Activated naive CD4-positive, alpha-beta T cell treated with anti-CD3 and anti-CD28 coated beads, Interleukin-2, amount 10 ng/mL, durations not matched to agents 7 days and 5 days (primary cell): Measurements from ENCODE around the gene TBCCD1.
A peak's percentile ranks its signal among the peaks of the same experiment; 100 is the strongest.

ENCODE experiments used
- CTCF ChIA-PET: fragments of 350-600 bp; sonication (Branson Sonifier 250); formaldehyde crosslinking; loops from one replicate; lab custom pipeline; 2021; ENCODE audit warnings: antibody characterized with exemption; lab: Charles Lee
- DNase-seq: peaks from one replicate; pipeline ENCODE4 v3.0.0-alpha.2; 2020
- H3K27ac Mint-ChIP-seq: one replicate; pipeline ENCODE4 v1.8.0; 2021; ENCODE audit warnings: mild to moderate bottlenecking, moderate library complexity, mixed read lengths
- H3K27me3 Mint-ChIP-seq: one replicate; pipeline ENCODE4 v1.8.0; 2021; ENCODE audit warnings: mild to moderate bottlenecking, mixed read lengths
- H3K36me3 Mint-ChIP-seq: one replicate; pipeline ENCODE4 v1.8.0; 2021; ENCODE audit warnings: mixed read lengths
- H3K4me1 Mint-ChIP-seq: one replicate; pipeline ENCODE4 v1.8.0; 2021; ENCODE audit warnings: mixed read lengths
- H3K4me3 Mint-ChIP-seq: one replicate; pipeline ENCODE4 v1.8.0; 2021; ENCODE audit warnings: mild to moderate bottlenecking, moderate library complexity, mixed read lengths
- H3K9me3 Mint-ChIP-seq: one replicate; pipeline ENCODE4 v1.8.0; 2021; ENCODE audit warnings: mixed read lengths

TBCCD1 gene

DNA sequence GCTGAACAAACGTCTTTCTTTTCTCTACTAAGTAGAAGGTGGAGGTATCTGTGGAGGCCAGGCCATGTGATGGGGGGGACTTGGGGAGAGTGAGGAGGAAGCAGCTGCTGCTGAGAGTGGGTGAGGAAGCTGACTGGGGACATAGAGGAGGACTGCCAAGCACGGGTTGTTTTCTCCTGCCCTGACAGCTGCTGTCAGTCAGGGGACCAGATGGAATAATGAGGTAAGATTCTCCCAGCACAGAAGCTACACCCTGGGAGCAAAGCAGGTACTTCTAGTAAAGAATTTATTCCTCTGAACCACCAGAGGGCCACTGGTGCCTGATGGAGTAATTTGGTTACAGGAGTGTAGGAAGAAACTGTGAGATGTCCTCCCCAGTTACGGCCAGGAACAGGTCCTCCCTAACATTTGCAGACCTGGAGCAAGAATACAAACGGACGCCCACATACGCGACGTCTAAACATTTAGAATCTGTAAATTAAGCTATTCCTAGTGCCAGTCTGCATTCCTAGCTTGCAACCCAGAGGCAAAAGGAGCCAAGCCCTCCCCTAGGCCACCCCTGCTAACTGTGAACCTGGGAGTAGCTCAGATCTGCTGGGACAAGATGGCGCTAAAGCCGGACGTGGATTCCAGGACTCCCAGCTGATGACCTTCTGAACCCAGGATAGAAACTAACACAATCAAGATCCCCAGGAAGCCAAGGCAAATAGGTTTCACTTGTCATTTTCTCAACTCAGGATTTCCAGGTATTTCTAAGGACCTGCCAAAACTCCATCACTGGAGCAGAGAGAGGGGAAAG lies 37.7 kb downstream of the TBCCD1 start:
- Mint-ChIP-seq H3K27ac (no peak overlapping the region), H3K27me3 (peaks cover 13% of the 10 kb centered on the region), H3K4me1 (peaks cover 22% of the 10 kb centered on the region), H3K36me3 (no peaks in the 10 kb centered on the region), H3K4me3 (no peak overlapping the region), H3K9me3 (no peaks in the 10 kb centered on the region)
- no peak for DNase-seq
- CTCF ChIA-PET = interaction anchor here (1.0 to 1.8 kb wide), 4 partner anchors 10 to 14 kb away, joined by 3 to 6 read pairs (median 4); no protein-coding TSS in a partner anchor

DNA sequence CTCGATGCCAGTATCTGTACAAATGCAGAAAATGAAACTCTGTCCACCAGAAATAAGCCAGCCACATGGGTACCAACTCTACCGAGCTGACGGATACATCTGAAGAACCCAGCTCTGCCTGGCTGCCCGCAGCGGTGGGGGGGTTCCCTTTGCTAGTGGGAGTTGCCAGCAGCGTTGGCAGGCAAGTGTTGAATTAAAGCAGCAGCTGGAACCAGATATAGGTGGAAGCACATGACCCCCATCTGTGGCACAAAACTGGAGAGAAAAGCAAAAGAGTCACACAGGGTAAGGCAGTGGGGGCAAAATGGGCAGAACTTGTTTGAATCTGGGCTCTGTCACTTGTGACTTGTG lies 40.9 kb downstream of the TBCCD1 start:
- H3K27me3 Mint-ChIP-seq = peaks cover 11% of the 10 kb centered on the region
- H3K4me1 Mint-ChIP-seq = peaks cover 17% of the 10 kb centered on the region
- no peaks in the 10 kb centered on the region for H3K36me3 Mint-ChIP-seq
- DNase-seq = no peak
- H3K27ac Mint-ChIP-seq = no peak overlapping the region
- CTCF ChIA-PET = interaction anchor here (1.4 to 2.6 kb wide), 2 partner anchors 9 to 14 kb away, joined by 3 to 11 read pairs; no protein-coding TSS in a partner anchor
- no peak overlapping the region for H3K4me3 Mint-ChIP-seq
- H3K9me3 Mint-ChIP-seq = no peaks in the 10 kb centered on the region

DNA sequence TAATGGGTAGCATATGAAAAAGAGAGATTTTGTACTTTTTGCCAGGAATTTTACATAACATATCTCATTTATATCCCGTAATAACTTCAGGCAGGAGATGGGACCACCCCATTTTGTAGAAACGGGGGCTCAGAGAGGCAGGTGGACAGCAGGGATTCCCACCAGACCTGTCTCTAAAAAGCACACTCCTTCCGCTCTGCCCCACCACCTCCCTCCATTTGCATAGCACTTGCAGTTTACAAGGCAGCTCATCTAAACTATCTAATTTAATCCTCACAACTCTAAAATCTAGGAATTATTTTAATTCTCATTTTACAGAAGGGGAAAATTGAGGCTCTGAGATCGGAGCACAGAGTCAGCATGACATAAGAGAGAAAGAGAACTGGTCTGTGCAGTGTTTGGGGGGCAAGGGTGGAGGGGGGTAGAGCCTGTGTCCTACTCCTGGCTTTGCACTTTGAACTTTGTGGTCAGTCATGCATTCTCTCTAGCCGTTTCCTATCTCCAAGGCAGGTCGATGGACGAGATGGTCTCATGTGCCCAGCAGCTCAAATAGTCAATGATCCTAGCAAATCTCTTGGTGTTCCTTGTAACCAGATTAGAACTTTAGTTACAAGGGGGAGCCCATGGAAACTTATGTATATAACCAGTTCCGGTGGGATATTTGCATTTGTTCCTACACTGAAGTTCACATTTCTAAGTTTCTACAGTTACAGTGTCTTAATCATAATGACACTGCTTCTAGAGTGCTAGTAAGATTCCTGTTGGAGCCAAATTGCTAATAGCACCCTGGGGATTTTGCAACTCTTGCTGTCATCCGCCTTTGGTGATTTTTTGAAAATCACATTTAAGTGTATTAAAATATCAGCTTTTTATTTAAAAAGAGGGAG lies 41.5 kb downstream of the TBCCD1 start:
- H3K4me1 Mint-ChIP-seq = peaks cover 23% of the 10 kb centered on the region
- DNase-seq = no peak
- no peak overlapping the region for H3K4me3 Mint-ChIP-seq
- no peaks in the 10 kb centered on the region for H3K36me3 Mint-ChIP-seq
- H3K27ac Mint-ChIP-seq = no peak overlapping the region
- peaks cover 11% of the 10 kb centered on the region for H3K27me3 Mint-ChIP-seq
- CTCF ChIA-PET = interaction anchor here (1.4 to 2.6 kb wide), 2 partner anchors 8 to 15 kb away, joined by 3 to 11 read pairs; no protein-coding TSS in a partner anchor
- H3K9me3 Mint-ChIP-seq = no peaks in the 10 kb centered on the region

- Mint-ChIP-seq H3K9me3 (no peaks in the 10 kb centered on the region), H3K27ac (no peak overlapping the region), H3K4me3 (no peak overlapping the region), H3K27me3 (peaks cover 11% of the 10 kb centered on the region), H3K4me1 (peaks cover 29% of the 10 kb centered on the region), H3K36me3 (no peaks in the 10 kb centered on the region)
- no peak for DNase-seq
- CTCF ChIA-PET = no interaction called here
These were observed 42.5 kb downstream of the TBCCD1 start for GRCh38 chr3:186524616-186525015.

DNA sequence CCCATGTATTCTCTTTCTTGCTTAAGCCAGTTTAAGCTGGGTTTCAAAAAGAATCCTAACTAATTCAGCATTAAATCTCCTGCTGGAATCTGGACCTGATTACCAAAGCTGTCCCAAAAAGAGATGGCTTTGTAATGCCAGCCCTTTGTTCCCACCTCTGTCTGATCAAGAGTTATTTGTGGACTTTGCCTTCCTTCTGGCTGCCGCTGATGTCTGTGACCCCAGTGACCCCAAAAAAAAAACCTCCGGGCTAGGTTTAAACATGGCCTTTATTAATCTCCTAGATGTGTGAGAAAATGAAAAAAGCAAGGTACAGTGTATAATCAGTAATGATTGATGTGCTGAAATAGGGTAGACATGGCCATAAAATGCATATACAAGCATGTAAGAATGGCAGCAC lies 43.7 kb downstream of the TBCCD1 start:
- peaks cover 11% of the 10 kb centered on the region for H3K27me3 Mint-ChIP-seq
- no peak overlapping the region for H3K4me3 Mint-ChIP-seq
- no peak overlapping the region for H3K27ac Mint-ChIP-seq
- CTCF ChIA-PET = no interaction called here
- peaks cover 34% of the 10 kb centered on the region for H3K4me1 Mint-ChIP-seq
- DNase-seq = no peak
- no peaks in the 10 kb centered on the region for H3K9me3 Mint-ChIP-seq
- H3K36me3 Mint-ChIP-seq = no peaks in the 10 kb centered on the region

DNA sequence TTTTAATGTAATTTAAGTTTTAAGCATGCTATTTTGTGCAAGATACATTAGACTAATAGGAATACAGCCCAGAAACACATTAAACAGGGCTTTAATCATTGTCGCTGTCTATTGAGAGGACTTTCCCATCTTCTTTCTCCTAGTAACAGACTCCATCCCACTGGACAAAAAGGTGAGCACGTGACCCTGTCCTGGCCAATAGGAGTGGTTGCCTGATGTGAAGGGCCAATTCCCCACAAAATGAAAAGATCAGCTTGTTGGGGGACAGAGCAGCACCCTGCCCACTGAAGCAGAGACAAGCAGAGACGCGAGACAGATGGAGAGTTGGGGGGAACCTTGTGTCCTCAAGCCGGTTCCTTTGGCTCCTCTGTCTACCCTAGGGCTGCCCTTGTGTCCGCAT lies 44.1 kb downstream of the TBCCD1 start:
- Mint-ChIP-seq H3K9me3 (no peaks in the 10 kb centered on the region), H3K27ac (no peak overlapping the region), H3K36me3 (no peaks in the 10 kb centered on the region), H3K4me1 (peaks cover 37% of the 10 kb centered on the region), H3K27me3 (peaks cover 10% of the 10 kb centered on the region), H3K4me3 (no peak overlapping the region)
- no peak for DNase-seq
- CTCF ChIA-PET = interaction anchor here (1.2 kb wide), 1 partner anchor 16 kb away, joined by 4 read pairs; no protein-coding TSS in a partner anchor

- Mint-ChIP-seq H3K36me3 (no peaks in the 10 kb centered on the region), H3K9me3 (peaks cover 2% of the 10 kb centered on the region), H3K27me3 (peaks cover 7% of the 10 kb centered on the region), H3K4me1 (peaks cover 43% of the 10 kb centered on the region), H3K4me3 (no peak overlapping the region), H3K27ac (no peak overlapping the region)
- CTCF ChIA-PET = interaction anchor here (3.2 kb wide), 1 partner anchor 19 kb away, joined by 19 read pairs; no protein-coding TSS in a partner anchor
- no peak for DNase-seq
These were observed 45.9 kb downstream of the TBCCD1 start for GRCh38 chr3:186520957-186521842.

DNA sequence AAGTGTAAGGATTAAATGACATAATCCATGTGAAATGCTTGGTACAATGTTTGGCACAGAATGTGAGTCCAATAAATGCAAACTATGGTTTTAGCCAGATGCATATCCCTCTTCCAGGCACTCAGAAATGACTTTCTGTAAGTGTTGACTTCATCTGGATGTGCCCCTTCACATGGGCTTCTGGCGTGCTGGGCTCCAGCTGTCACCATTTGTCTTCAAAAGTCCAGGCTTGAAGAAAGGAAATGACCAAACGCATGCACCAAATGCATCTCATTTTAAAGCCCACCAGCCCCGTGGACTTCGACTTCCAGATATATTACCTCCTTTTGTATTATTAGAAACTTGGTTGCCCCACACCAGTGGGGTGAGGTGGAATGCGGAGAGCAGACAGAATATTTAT lies 46.7 kb downstream of the TBCCD1 start:
- CTCF ChIA-PET = interaction anchor here (3.2 kb wide), 1 partner anchor 19 kb away, joined by 19 read pairs; no protein-coding TSS in a partner anchor
- no peak for DNase-seq
- H3K27me3 Mint-ChIP-seq = peaks cover 4% of the 10 kb centered on the region
- H3K4me1 Mint-ChIP-seq = peaks cover 51% of the 10 kb centered on the region
- H3K36me3 Mint-ChIP-seq = no peaks in the 10 kb centered on the region
- H3K9me3 Mint-ChIP-seq = peaks cover 2% of the 10 kb centered on the region
- no peak overlapping the region for H3K27ac Mint-ChIP-seq
- no peak overlapping the region for H3K4me3 Mint-ChIP-seq

GRCh38 chr3:186519021-186519658 lies 48.0 kb downstream of the TBCCD1 start:
- no peaks in the 10 kb centered on the region for H3K36me3 Mint-ChIP-seq
- peak overlapping the region; percentile 47 for H3K27ac Mint-ChIP-seq
- H3K9me3 Mint-ChIP-seq = peaks cover 2% of the 10 kb centered on the region
- peak; percentile 69 for DNase-seq
- H3K4me3 Mint-ChIP-seq = peak overlapping the region; percentile 4
- CTCF ChIA-PET = interaction anchor here (0.8 to 3.2 kb wide), 7 partner anchors 10 to 546 kb away, joined by 3 to 19 read pairs (median 6); no protein-coding TSS in a partner anchor
- peaks cover 61% of the 10 kb centered on the region for H3K4me1 Mint-ChIP-seq
- H3K27me3 Mint-ChIP-seq = peaks cover 4% of the 10 kb centered on the region

DNA sequence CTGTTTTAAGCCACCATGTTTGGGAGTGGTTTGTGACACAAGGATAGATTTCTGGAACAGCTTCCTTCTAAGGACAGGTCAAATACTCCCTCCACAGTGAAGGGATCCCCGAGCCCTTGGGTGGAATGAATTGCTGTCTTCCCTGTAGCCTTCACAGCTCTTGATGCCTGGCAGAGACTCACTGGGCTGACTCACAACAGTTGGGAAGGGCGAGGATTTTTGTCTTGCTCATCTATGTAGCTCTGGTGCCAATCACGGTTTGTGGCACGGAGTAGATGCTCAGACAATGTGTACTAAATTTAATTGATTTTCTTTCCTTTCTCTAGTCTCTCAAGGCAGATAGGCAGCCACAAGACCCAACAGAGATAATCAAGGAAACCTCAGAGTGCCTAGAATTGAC lies 49.9 kb downstream of the TBCCD1 start:
- peaks cover 61% of the 10 kb centered on the region for H3K4me1 Mint-ChIP-seq
- CTCF ChIA-PET = interaction anchor here (1.5 kb wide), 1 partner anchor 9 kb away, joined by 3 read pairs; no protein-coding TSS in a partner anchor
- no peaks in the 10 kb centered on the region for H3K36me3 Mint-ChIP-seq
- no peak overlapping the region for H3K4me3 Mint-ChIP-seq
- H3K27me3 Mint-ChIP-seq = peaks cover 8% of the 10 kb centered on the region
- H3K27ac Mint-ChIP-seq = no peak overlapping the region
- no peak for DNase-seq
- peaks cover 2% of the 10 kb centered on the region for H3K9me3 Mint-ChIP-seq

- Mint-ChIP-seq H3K36me3 (no peaks in the 10 kb centered on the region), H3K27me3 (peaks cover 12% of the 10 kb centered on the region), H3K4me3 (no peak overlapping the region), H3K27ac (no peak overlapping the region), H3K4me1 (peaks cover 58% of the 10 kb centered on the region), H3K9me3 (peaks cover 2% of the 10 kb centered on the region)
- no peak for DNase-seq
- CTCF ChIA-PET = interaction anchor here (1.5 kb wide), 1 partner anchor 10 kb away, joined by 3 read pairs; no protein-coding TSS in a partner anchor
These were observed 50.5 kb downstream of the TBCCD1 start for GRCh38 chr3:186516646-186517045.

DNA sequence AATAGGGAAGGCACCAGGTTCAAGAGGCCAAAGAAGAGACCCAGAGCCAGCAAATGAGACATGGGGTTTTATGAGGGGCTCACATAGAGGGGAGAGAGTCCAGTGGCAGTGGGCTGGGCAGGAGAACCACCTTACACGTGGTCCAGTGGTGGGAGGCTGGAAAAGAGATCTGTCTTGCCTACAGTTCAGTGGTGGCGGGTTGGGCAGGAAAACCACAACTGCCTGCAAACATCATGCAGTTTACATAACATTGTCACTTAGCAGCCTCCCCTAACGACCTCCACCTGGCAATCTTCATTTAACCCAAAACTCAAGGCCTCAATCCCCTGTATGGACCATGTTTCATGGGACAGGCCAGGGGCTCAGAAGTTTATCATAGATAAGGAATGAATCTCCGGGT lies 52.0 kb downstream of the TBCCD1 start:
- DNase-seq = peak; percentile 59
- peaks cover 12% of the 10 kb centered on the region for H3K27me3 Mint-ChIP-seq
- H3K4me3 Mint-ChIP-seq = no peak overlapping the region
- no peak overlapping the region for H3K27ac Mint-ChIP-seq
- peaks cover 2% of the 10 kb centered on the region for H3K9me3 Mint-ChIP-seq
- H3K36me3 Mint-ChIP-seq = no peaks in the 10 kb centered on the region
- CTCF ChIA-PET = interaction anchor here (0.6 kb wide), 1 partner anchor 14 kb away, joined by 3 read pairs; no protein-coding TSS in a partner anchor
- H3K4me1 Mint-ChIP-seq = peaks cover 43% of the 10 kb centered on the region
